Activated T-cell treated with anti-CD3 and anti-CD28 coated beads, Interleukin-2, amount 50 U/mL, for 4 hours (primary cell): ENCODE results near the gene ITGB2. TPM values are rescaled to one million over a fixed set of nuclear protein-coding genes. Genes with fewer than 3 reads are reported as not detected.

Experiments used
- ATAC-seq, 2 donors: fragments of 200-7000 bp; cut with Tn5 transposase; one replicate each; pipeline ENCODE4 v1.10.0; 2021
- DNase-seq: peaks from one replicate; pipeline ENCODE4 v3.0.0-alpha.2; 2020
- H3K27me3 Mint-ChIP-seq: one replicate; pipeline ENCODE4 v1.8.0; 2021; ENCODE audit warnings: low read depth, mixed read lengths
- H3K36me3 Mint-ChIP-seq: one replicate; pipeline ENCODE4 v1.8.0; 2022; ENCODE audit warnings: mixed read lengths; ENCODE audit not compliant: insufficient read depth
- H3K4me1 Mint-ChIP-seq: one replicate; pipeline ENCODE4 v1.8.0; 2021; ENCODE audit warnings: low read depth, mixed read lengths
- H3K4me3 Mint-ChIP-seq: one replicate; pipeline ENCODE4 v1.8.0; 2021; ENCODE audit warnings: mild to moderate bottlenecking, moderate library complexity, mixed read lengths
- H3K9me3 Mint-ChIP-seq: one replicate; pipeline ENCODE4 v1.8.0; 2021; ENCODE audit warnings: mixed read lengths
- total RNA-seq, 3 donors: library from RNA; stranded (reverse); gene quantifications; one replicate each; pipeline ENCODE4 v1.2.1, GENCODE V29; 2021

ITGB2 gene
- total RNA-seq, 3 donors from 2014 or later = 175 to 195 (median 180) TPM

GRCh38 chr21:44907966-44908895, 12.5 kb downstream of the ITGB2 start:
- no peak overlapping the region for H3K4me3 Mint-ChIP-seq
- H3K4me1 Mint-ChIP-seq = peaks cover 53% of the 10 kb centered on the region

GRCh38 chr21:44907225-44907965, 13.3 kb downstream of the ITGB2 start:
- H3K4me3 Mint-ChIP-seq = no peak overlapping the region
- ATAC-seq (no peak), DNase-seq (no peak)
- no peaks in the 10 kb centered on the region for H3K9me3 Mint-ChIP-seq
- H3K27me3 Mint-ChIP-seq = no peaks in the 10 kb centered on the region
- H3K36me3 Mint-ChIP-seq = peaks cover 32% of the 10 kb centered on the region
- peaks cover 48% of the 10 kb centered on the region for H3K4me1 Mint-ChIP-seq

More at GRCh38 chr21:44907966-44908895, 12.5 kb downstream of the ITGB2 start:
- Mint-ChIP-seq H3K9me3 (no peaks in the 10 kb centered on the region), H3K36me3 (peaks cover 24% of the 10 kb centered on the region), H3K27me3 (no peaks in the 10 kb centered on the region)
- no peak for DNase-seq
- ATAC-seq = no peak

GRCh38 chr21:44905728-44906090, 15.0 kb downstream of the ITGB2 start:
- peaks cover 32% of the 10 kb centered on the region for H3K4me1 Mint-ChIP-seq
- H3K9me3 Mint-ChIP-seq = no peaks in the 10 kb centered on the region
- DNase-seq (no peak), ATAC-seq (no peak)
- H3K27me3 Mint-ChIP-seq = no peaks in the 10 kb centered on the region
- H3K36me3 Mint-ChIP-seq = peaks cover 44% of the 10 kb centered on the region
- H3K4me3 Mint-ChIP-seq = no peak overlapping the region

GRCh38 chr21:44905016-44905727, 15.5 kb downstream of the ITGB2 start:
- no peak for DNase-seq
- peaks cover 48% of the 10 kb centered on the region for H3K36me3 Mint-ChIP-seq
- H3K4me3 Mint-ChIP-seq = no peak overlapping the region
- no peaks in the 10 kb centered on the region for H3K27me3 Mint-ChIP-seq
- no peak for ATAC-seq
- no peaks in the 10 kb centered on the region for H3K9me3 Mint-ChIP-seq
- peaks cover 28% of the 10 kb centered on the region for H3K4me1 Mint-ChIP-seq

- no peak for ATAC-seq
Measured at GRCh38 chr21:44904141-44904923, 16.4 kb downstream of the ITGB2 start.

GRCh38 chr21:44903689-44904088, 17.0 kb downstream of the ITGB2 start:
- DNase-seq (no peak), ATAC-seq (no peak)
- peaks cover 46% of the 10 kb centered on the region for H3K36me3 Mint-ChIP-seq
- H3K27me3 Mint-ChIP-seq = no peaks in the 10 kb centered on the region
- no peaks in the 10 kb centered on the region for H3K9me3 Mint-ChIP-seq
- H3K4me3 Mint-ChIP-seq = no peak overlapping the region
- H3K4me1 Mint-ChIP-seq = peaks cover 15% of the 10 kb centered on the region

More at GRCh38 chr21:44904141-44904923, 16.4 kb downstream of the ITGB2 start:
- Mint-ChIP-seq H3K36me3 (peaks cover 47% of the 10 kb centered on the region), H3K9me3 (no peaks in the 10 kb centered on the region), H3K4me3 (no peak overlapping the region), H3K4me1 (peaks cover 21% of the 10 kb centered on the region), H3K27me3 (no peaks in the 10 kb centered on the region)
- DNase-seq = no peak

GRCh38 chr21:44903050-44903685, 17.5 kb downstream of the ITGB2 start:
- no peaks in the 10 kb centered on the region for H3K27me3 Mint-ChIP-seq
- no peak overlapping the region for H3K4me3 Mint-ChIP-seq
- peaks cover 11% of the 10 kb centered on the region for H3K4me1 Mint-ChIP-seq
- no peaks in the 10 kb centered on the region for H3K9me3 Mint-ChIP-seq
- no peak for DNase-seq
- ATAC-seq = no peak
- H3K36me3 Mint-ChIP-seq = peaks cover 48% of the 10 kb centered on the region

GRCh38 chr21:44902268-44903049, 18.2 kb downstream of the ITGB2 start:
- no peak for ATAC-seq
- Mint-ChIP-seq H3K36me3 (peaks cover 48% of the 10 kb centered on the region), H3K27me3 (no peaks in the 10 kb centered on the region), H3K4me1 (peaks cover 5% of the 10 kb centered on the region), H3K4me3 (no peak overlapping the region), H3K9me3 (no peaks in the 10 kb centered on the region)
- no peak for DNase-seq

- Mint-ChIP-seq H3K36me3 (peaks cover 48% of the 10 kb centered on the region), H3K4me3 (no peak overlapping the region), H3K9me3 (no peaks in the 10 kb centered on the region), H3K4me1 (peaks cover 5% of the 10 kb centered on the region), H3K27me3 (no peaks in the 10 kb centered on the region)
- ATAC-seq = no peak
- DNase-seq = no peak
Measured at GRCh38 chr21:44901391-44902074, 19.2 kb downstream of the ITGB2 start.

GRCh38 chr21:44900559-44901251, 20.0 kb downstream of the ITGB2 start:
- ATAC-seq = no peak
- DNase-seq = no peak
- no peaks in the 10 kb centered on the region for H3K27me3 Mint-ChIP-seq
- peaks cover 49% of the 10 kb centered on the region for H3K36me3 Mint-ChIP-seq
- no peaks in the 10 kb centered on the region for H3K9me3 Mint-ChIP-seq
- H3K4me3 Mint-ChIP-seq = no peak overlapping the region
- H3K4me1 Mint-ChIP-seq = peaks cover 5% of the 10 kb centered on the region

- no peaks in the 10 kb centered on the region for H3K27me3 Mint-ChIP-seq
- ATAC-seq = no peak
- no peak for DNase-seq
- peaks cover 5% of the 10 kb centered on the region for H3K4me1 Mint-ChIP-seq
- H3K4me3 Mint-ChIP-seq = no peak overlapping the region
- no peaks in the 10 kb centered on the region for H3K9me3 Mint-ChIP-seq
- H3K36me3 Mint-ChIP-seq = peaks cover 49% of the 10 kb centered on the region
Measured at GRCh38 chr21:44899768-44900558, 20.7 kb downstream of the ITGB2 start.
